SK-N-SH treated with all-trans-retinoic acid at 6 μM for 48 hours (cell line): ENCODE data around the gene SP3.

ENCODE experiments used
- ATAC-seq: fragments of 200-7000 bp; cut with Tn5 transposase; 3 replicates; pipeline ENCODE4 v1.9.1; 2020; ENCODE audit warnings: mild to moderate bottlenecking, moderate library complexity
- ARNTL ChIP-seq: fragments of 450-650 bp; formaldehyde crosslinking; IDR thresholded peaks from 2 replicates; pipeline ENCODE4 v1.5.0; 2020; ENCODE audit warnings: low read depth, mild to moderate bottlenecking, moderate library complexity, borderline replicate concordance
- BACH2 ChIP-seq: fragments of 250-450 bp; sonication (Bioruptor Pico); IDR thresholded peaks from 2 replicates; pipeline ENCODE4 v1.9.0; 2021; ENCODE audit warnings: mild to moderate bottlenecking, borderline replicate concordance
- CREB5 ChIP-seq: fragments of 250-450 bp; sonication (Bioruptor Pico); IDR thresholded peaks from 2 replicates; pipeline ENCODE4 v1.5.1; 2020; ENCODE audit warnings: low read depth, mild to moderate bottlenecking, moderate library complexity
- CSDC2 ChIP-seq: fragments of 250-450 bp; sonication (Bioruptor Pico); IDR thresholded peaks from 2 replicates; pipeline ENCODE4 v1.5.0; 2020; ENCODE audit warnings: mild to moderate bottlenecking, moderate library complexity
- CSRNP3 ChIP-seq: fragments of 250-450 bp; sonication (Bioruptor Pico); IDR thresholded peaks from 2 replicates; pipeline ENCODE4 v1.5.1; 2021; ENCODE audit warnings: mild to moderate bottlenecking, moderate library complexity
- ESRRG ChIP-seq: fragments of 250-450 bp; sonication (Bioruptor Pico); IDR thresholded peaks from 2 replicates; pipeline ENCODE4 v1.6.1; 2021; ENCODE audit warnings: mild to moderate bottlenecking
- OSR1 ChIP-seq: fragments of 250-450 bp; sonication (Bioruptor Pico); IDR thresholded peaks from 2 replicates; pipeline ENCODE4 v1.8.0; 2022; ENCODE audit warnings: moderate library complexity, mild to moderate bottlenecking, inconsistent platforms
- PATZ1 ChIP-seq: fragments of 250-450 bp; sonication (Bioruptor Pico); IDR thresholded peaks from 2 replicates; pipeline ENCODE4 v1.8.0; 2020; ENCODE audit warnings: mild to moderate bottlenecking, moderate library complexity, borderline replicate concordance
- POU6F1 ChIP-seq: fragments of 250-450 bp; sonication (Bioruptor Pico); IDR thresholded peaks from 2 replicates; pipeline ENCODE4 v1.8.0; 2021; ENCODE audit warnings: low read depth, mild to moderate bottlenecking, moderate library complexity, borderline replicate concordance
- PPARA ChIP-seq: fragments of 250-450 bp; sonication (Bioruptor Pico); IDR thresholded peaks from 2 replicates; pipeline ENCODE4 v1.5.0; 2020; ENCODE audit warnings: mild to moderate bottlenecking, borderline replicate concordance
- RARB ChIP-seq: fragments of 250-450 bp; sonication (Bioruptor Pico); IDR thresholded peaks from 2 replicates; pipeline ENCODE4 v1.8.0; 2021; ENCODE audit warnings: mild to moderate bottlenecking, moderate library complexity
- SNAI2 ChIP-seq: fragments of 250-450 bp; sonication (Bioruptor Pico); IDR thresholded peaks from 2 replicates; pipeline ENCODE4 v1.5.0; 2020; ENCODE audit warnings: mild to moderate bottlenecking, moderate library complexity
- TCF4 ChIP-seq: fragments of 250-450 bp; sonication (Bioruptor Pico); IDR thresholded peaks from 2 replicates; pipeline ENCODE4 v1.8.0; 2021; ENCODE audit warnings: mild to moderate bottlenecking, moderate library complexity, borderline replicate concordance
- TOX ChIP-seq: fragments of 250-450 bp; sonication (Bioruptor Pico); IDR thresholded peaks from 2 replicates; pipeline ENCODE4 v1.8.0; 2021; ENCODE audit warnings: mild to moderate bottlenecking, moderate library complexity, borderline replicate concordance
- TSHZ2 ChIP-seq: fragments of 250-450 bp; sonication (Bioruptor Pico); IDR thresholded peaks from 2 replicates; pipeline ENCODE4 v1.5.0; 2020; ENCODE audit warnings: mild to moderate bottlenecking, moderate library complexity
- ZC3H10 ChIP-seq: fragments of 250-450 bp; sonication (Bioruptor Pico); IDR thresholded peaks from 2 replicates; pipeline ENCODE4 v1.5.1; 2021; ENCODE audit warnings: mild to moderate bottlenecking, moderate library complexity
- ZFP3 ChIP-seq: fragments of 250-450 bp; sonication (Bioruptor Pico); IDR thresholded peaks from 2 replicates; pipeline ENCODE4 v1.5.0; 2020; ENCODE audit warnings: mild to moderate bottlenecking, moderate library complexity
- ZFP30 ChIP-seq: fragments of 450-650 bp; formaldehyde crosslinking; IDR thresholded peaks from 2 replicates; pipeline ENCODE4 v1.5.0; 2022; ENCODE audit warnings: mild to moderate bottlenecking, moderate library complexity
- ZNF565 ChIP-seq: fragments of 450-650 bp; formaldehyde crosslinking; conservative IDR thresholded peaks from 2 replicates; pipeline ENCODE4 v1.5.0; 2020; ENCODE audit warnings: low read depth, mild to moderate bottlenecking, moderate library complexity
- ZNF70 ChIP-seq: fragments of 450-650 bp; formaldehyde crosslinking; IDR thresholded peaks from 2 replicates; pipeline ENCODE4 v1.5.0; 2020; ENCODE audit warnings: mild to moderate bottlenecking, moderate library complexity

SP3 gene

GRCh38 chr2:173964565-173965371, 405 bp downstream of the SP3 start:
- ATAC-seq = peak; percentile 47
- TF ChIP-seq RARB (CRISPR knock-in tag) (no peak), ESRRG (CRISPR knock-in tag) (no peak), ZNF565 (CRISPR knock-in tag) (no peak), CSRNP3 (CRISPR knock-in tag) (no peak), CSDC2 (CRISPR knock-in tag) (no peak), PATZ1 (CRISPR knock-in tag) (no peak), ZFP3 (no peak), TCF4 (CRISPR knock-in tag) (no peak), SNAI2 (CRISPR knock-in tag) (no peak), ZC3H10 (CRISPR knock-in tag) (no peak), OSR1 (CRISPR knock-in tag) (no peak), ZFP30 (no peak), TSHZ2 (CRISPR knock-in tag) (no peak), BACH2 (CRISPR knock-in tag) (no peak), ARNTL (CRISPR knock-in tag) (no peak), PPARA (no peak), CREB5 (no peak), TOX (CRISPR knock-in tag) (no peak), POU6F1 (no peak), ZNF70 (CRISPR knock-in tag) (no peak)

- peak; percentile 35 for ATAC-seq
- TF ChIP-seq ESRRG (CRISPR knock-in tag) (no peak), TSHZ2 (CRISPR knock-in tag) (no peak), CREB5 (no peak), CSDC2 (CRISPR knock-in tag) (no peak), PPARA (no peak)
Measured at GRCh38 chr2:173963817-173964564, 1.2 kb downstream of the SP3 start.
